ENCODE results near the gene RPN2. TPM values are rescaled to one million over a fixed set of nuclear protein-coding genes. Genes with fewer than 3 reads are reported as not detected.

Gene RPN2
- total and polyA plus RNA-seq, 10 of the 15 experiments (the other 5 are each of a cell fraction or from before 2014, with no cell fraction given) = 148 to 365 (median 228) TPM

DNA sequence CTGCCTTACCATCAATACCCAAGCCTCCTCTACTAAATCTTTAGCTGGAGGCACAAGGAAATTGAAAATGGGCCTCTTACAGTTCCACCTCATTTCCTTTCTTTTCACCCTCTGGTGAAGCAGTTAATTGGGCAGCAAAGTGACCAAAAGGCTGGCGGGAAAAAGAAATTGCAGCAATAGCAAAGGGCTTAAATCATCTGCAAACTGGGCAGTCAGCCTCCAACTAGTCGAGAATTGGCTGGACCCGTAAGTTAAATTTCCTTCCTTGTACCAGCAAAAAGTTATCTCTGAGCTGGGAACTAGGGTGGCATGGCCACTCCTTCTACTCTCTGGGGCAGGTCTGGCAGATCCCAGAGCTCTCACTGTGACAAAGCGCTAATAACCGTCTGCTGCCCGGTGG is 49.0 kb downstream of the RPN2 start (continued):
- TF ChIP-seq RCOR1 (conservative IDR thresholded peaks at IDR 0.05; ENCODE audit: low read depth, low read length) (no peak), ZBTB11 (CRISPR knock-in tag; IDR thresholded peaks at IDR 0.05) (no peak), NBN (IDR thresholded peaks at IDR 0.05) (no peak), SMAD1 (IDR thresholded peaks at IDR 0.05; ENCODE audit: low read depth, partially characterized antibody) (no peak)

- FAIRE-seq = no peak
- no peak overlapping the region for H3K4me2 ChIP-seq (ENCODE audit: control insufficient read depth, insufficient read depth)
- ChIA-PET RAD21 (ENCODE audit: unreplicated experiment) (no interaction called here), SMC1A (ENCODE audit: uncharacterized antibody, unreplicated experiment) (interaction anchor here (1.0 to 1.4 kb wide), 2 partner anchors 33 to 304 kb away, joined by 3 to 10 read pairs; no protein-coding TSS in a partner anchor), CTCF (interaction anchor here (0.9 to 1.0 kb wide), 2 partner anchors 14 to 306 kb away, joined by 3 read pairs; no protein-coding TSS in a partner anchor), POLR2A (no interaction called here)
- no peaks in the 10 kb centered on the region for H3K4me1 ChIP-seq (ENCODE audit: control insufficient read depth, insufficient read depth, low read length)
- no peak for ATAC-seq
- no TSS peak for BruUV-seq (replicated peaks)
- no peak overlapping the region for H2AFZ ChIP-seq (ENCODE audit: control insufficient read depth, low read depth, low read length)
- H4K20me1 ChIP-seq (ENCODE audit: control insufficient read depth, insufficient read depth) = no peaks in the 10 kb centered on the region
- H3K79me2 ChIP-seq (ENCODE audit: control insufficient read depth, insufficient read depth, low read length) = no peaks in the 10 kb centered on the region
- H3K4me3 ChIP-seq = no peak overlapping the region
- no peaks in the 10 kb centered on the region for H3K27me3 ChIP-seq (replicated peaks in 1 of 2; ENCODE audit: control insufficient read depth in 2 of 2, insufficient read depth in 2 of 2, low read length in 1 of 2)
- no peaks in the 10 kb centered on the region for H3K9me3 ChIP-seq (replicated peaks; ENCODE audit: control insufficient read depth, insufficient read depth, low read length)
- H3K36me3 ChIP-seq (ENCODE audit: control insufficient read depth in 2 of 2, insufficient read depth in 2 of 2, low read length in 1 of 2) = peaks cover 49 to 56% of the 10 kb centered on the region in 2 experiments
- H3K27ac ChIP-seq (ENCODE audit: control insufficient read depth, insufficient read depth) = no peak overlapping the region
- WGBS (ENCODE audit: insufficient coverage, insufficient replicate concordance, low lambda C conversion rate, missing lambda C conversion rate) = 91% methylated on average over 5 of the region's 5 CpGs
- in situ Hi-C loops (cut with MboI) = no loop called here
- no peak overlapping the region for H3K9ac ChIP-seq (ENCODE audit: control insufficient read depth, insufficient read depth, low read length)
- DNase-seq (ENCODE audit: low read depth, low spot score) = no peak
- intact Hi-C loops (cut with micrococcal nuclease; ENCODE audit: unreplicated experiment) = no loop called here
- TF ChIP-seq POLR2AphosphoS2 (IDR thresholded peaks at IDR 0.05; ENCODE audit: low read depth, low read length) (no peak), NBN (IDR thresholded peaks at IDR 0.05) (no peak), ESRRA (IDR thresholded peaks at IDR 0.05; ENCODE audit: low read length) (no peak), IKZF1 (conservative IDR thresholded peaks at IDR 0.05) (no peak), RELB (IDR thresholded peaks at IDR 0.05; ENCODE audit: low read depth) (no peak), MLLT1 (IDR thresholded peaks at IDR 0.05) (no peak), RUNX3 (IDR thresholded peaks at IDR 0.05; ENCODE audit: low read length) (no peak), SP1 (IDR thresholded peaks at IDR 0.05; ENCODE audit: low read depth, low read length) (no peak), ATF2 (IDR thresholded peaks at IDR 0.05; ENCODE audit: low read length) (no peak)
- TF ChIP-seq, protein P1, sequence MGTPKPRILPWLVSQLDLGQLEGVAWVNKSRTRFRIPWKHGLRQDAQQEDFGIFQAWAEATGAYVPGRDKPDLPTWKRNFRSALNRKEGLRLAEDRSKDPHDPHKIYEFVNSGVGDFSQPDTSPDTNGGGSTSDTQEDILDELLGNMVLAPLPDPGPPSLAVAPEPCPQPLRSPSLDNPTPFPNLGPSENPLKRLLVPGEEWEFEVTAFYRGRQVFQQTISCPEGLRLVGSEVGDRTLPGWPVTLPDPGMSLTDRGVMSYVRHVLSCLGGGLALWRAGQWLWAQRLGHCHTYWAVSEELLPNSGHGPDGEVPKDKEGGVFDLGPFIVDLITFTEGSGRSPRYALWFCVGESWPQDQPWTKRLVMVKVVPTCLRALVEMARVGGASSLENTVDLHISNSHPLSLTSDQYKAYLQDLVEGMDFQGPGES (IDR thresholded peaks at IDR 0.05) = no peak
Observed at GRCh38 chr20:37228656-37229055, 49.5 kb downstream of the RPN2 start.
